ENCODE measurements around the gene RHBG. TPM values are rescaled to one million over a fixed set of nuclear protein-coding genes. Genes with fewer than 3 reads are reported as not detected.

The RHBG gene
- polyA plus RNA-seq, 1 donor (not counting 4 experiments of a cell fraction or from before 2014, with no cell fraction given) = not detected

- no peaks in the 10 kb centered on the region for H3K9me1 ChIP-seq (ENCODE audit: control insufficient read depth, extremely low read depth, insufficient read depth, low read length)
- peaks cover 5% of the 10 kb centered on the region for H3K27me3 ChIP-seq (ENCODE audit: control insufficient read depth, extremely low read depth, insufficient read depth, low read length)
- H4K20me1 ChIP-seq (ENCODE audit: control insufficient read depth, extremely low read depth, insufficient read depth, low read length) = no peaks in the 10 kb centered on the region
- H3K79me2 ChIP-seq (ENCODE audit: control insufficient read depth, insufficient read depth, low read length) = no peaks in the 10 kb centered on the region
- DNase-seq (ENCODE audit: low read depth, low spot score) = no peak
- H3K36me3 ChIP-seq (ENCODE audit: control insufficient read depth in 2 of 2, extremely low read depth in 1 of 2, insufficient read depth in 2 of 2, low read length in 2 of 2) = no peaks in the 10 kb centered on the region
- no peak for TF ChIP-seq EZH2 (IDR thresholded peaks at IDR 0.05; ENCODE audit: low read length)
- TF ChIP-seq, protein P1, sequence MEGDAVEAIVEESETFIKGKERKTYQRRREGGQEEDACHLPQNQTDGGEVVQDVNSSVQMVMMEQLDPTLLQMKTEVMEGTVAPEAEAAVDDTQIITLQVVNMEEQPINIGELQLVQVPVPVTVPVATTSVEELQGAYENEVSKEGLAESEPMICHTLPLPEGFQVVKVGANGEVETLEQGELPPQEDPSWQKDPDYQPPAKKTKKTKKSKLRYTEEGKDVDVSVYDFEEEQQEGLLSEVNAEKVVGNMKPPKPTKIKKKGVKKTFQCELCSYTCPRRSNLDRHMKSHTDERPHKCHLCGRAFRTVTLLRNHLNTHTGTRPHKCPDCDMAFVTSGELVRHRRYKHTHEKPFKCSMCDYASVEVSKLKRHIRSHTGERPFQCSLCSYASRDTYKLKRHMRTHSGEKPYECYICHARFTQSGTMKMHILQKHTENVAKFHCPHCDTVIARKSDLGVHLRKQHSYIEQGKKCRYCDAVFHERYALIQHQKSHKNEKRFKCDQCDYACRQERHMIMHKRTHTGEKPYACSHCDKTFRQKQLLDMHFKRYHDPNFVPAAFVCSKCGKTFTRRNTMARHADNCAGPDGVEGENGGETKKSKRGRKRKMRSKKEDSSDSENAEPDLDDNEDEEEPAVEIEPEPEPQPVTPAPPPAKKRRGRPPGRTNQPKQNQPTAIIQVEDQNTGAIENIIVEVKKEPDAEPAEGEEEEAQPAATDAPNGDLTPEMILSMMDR (optimal IDR thresholded peaks at IDR 0.05 in 1 of 3, IDR thresholded peaks at IDR 0.05 in 1 of 3, conservative IDR thresholded peaks at IDR 0.05 in 1 of 3; ENCODE audit: extremely low read depth in 1 of 3, insufficient read depth in 2 of 3, low read length in 3 of 3) = no peak
- dilution Hi-C loops (cut with MboI; ENCODE audit: extremely low pct_ligation_motif_present, low sequenced_read_pairs) = no loop called here
- no peak overlapping the region for H3K4me2 ChIP-seq (ENCODE audit: control insufficient read depth, extremely low read depth, insufficient read depth, low read depth, low read length)
- H3K4me3 ChIP-seq (ENCODE audit: control insufficient read depth in 2 of 3, extremely low read depth in 1 of 3, insufficient read depth in 2 of 3, low read depth in 1 of 3, low read length in 3 of 3) = no peak overlapping the region
- FAIRE-seq = no peak
- H2AFZ ChIP-seq (ENCODE audit: control insufficient read depth, low read length) = no peak overlapping the region
- no peak overlapping the region for H3K9ac ChIP-seq (ENCODE audit: control insufficient read depth, extremely low read depth, insufficient read depth, low read length)
- no peaks in the 10 kb centered on the region for H3K4me1 ChIP-seq (ENCODE audit: control insufficient read depth, extremely low read depth, insufficient read depth, low read length)
- no peak overlapping the region for H3K27ac ChIP-seq (ENCODE audit: control insufficient read depth, insufficient read depth, low read length)
- H3K9me3 ChIP-seq (ENCODE audit: control insufficient read depth, low read depth, low read length) = no peaks in the 10 kb centered on the region
These were observed 25.9 kb downstream of the RHBG start for GRCh38 chr1:156394835-156395461.

GRCh38 chr1:156399355-156400125 lies 30.5 kb downstream of the RHBG start:
- dilution Hi-C loops (cut with MboI; ENCODE audit: extremely low pct_ligation_motif_present, low sequenced_read_pairs) = no loop called here
- Histone ChIP-seq H3K4me3 (ENCODE audit: control insufficient read depth in 2 of 3, extremely low read depth in 1 of 3, insufficient read depth in 2 of 3, low read depth in 1 of 3, low read length in 3 of 3) (no peak overlapping the region), H3K36me3 (ENCODE audit: control insufficient read depth in 2 of 2, extremely low read depth in 1 of 2, insufficient read depth in 2 of 2, low read length in 2 of 2) (no peaks in the 10 kb centered on the region), H3K4me1 (ENCODE audit: control insufficient read depth, extremely low read depth, insufficient read depth, low read length) (no peaks in the 10 kb centered on the region), H2AFZ (ENCODE audit: control insufficient read depth, low read length) (no peak overlapping the region), H3K27ac (ENCODE audit: control insufficient read depth, insufficient read depth, low read length) (no peak overlapping the region), H3K9me1 (ENCODE audit: control insufficient read depth, extremely low read depth, insufficient read depth, low read length) (no peaks in the 10 kb centered on the region), H3K9ac (ENCODE audit: control insufficient read depth, extremely low read depth, insufficient read depth, low read length) (no peak overlapping the region), H4K20me1 (ENCODE audit: control insufficient read depth, extremely low read depth, insufficient read depth, low read length) (no peaks in the 10 kb centered on the region), H3K4me2 (ENCODE audit: control insufficient read depth, extremely low read depth, insufficient read depth, low read depth, low read length) (no peak overlapping the region), H3K9me3 (ENCODE audit: control insufficient read depth, low read depth, low read length) (no peaks in the 10 kb centered on the region), H3K27me3 (ENCODE audit: control insufficient read depth, extremely low read depth, insufficient read depth, low read length) (peaks cover 8% of the 10 kb centered on the region), H3K79me2 (ENCODE audit: control insufficient read depth, insufficient read depth, low read length) (no peaks in the 10 kb centered on the region)
- no peak for TF ChIP-seq EZH2 (IDR thresholded peaks at IDR 0.05; ENCODE audit: low read length)
- TF ChIP-seq, protein P1 (optimal IDR thresholded peaks at IDR 0.05 in 1 of 3, IDR thresholded peaks at IDR 0.05 in 1 of 3, conservative IDR thresholded peaks at IDR 0.05 in 1 of 3; ENCODE audit: extremely low read depth in 1 of 3, insufficient read depth in 2 of 3, low read length in 3 of 3) = no peak
- no peak for FAIRE-seq
- DNase-seq (ENCODE audit: low read depth, low spot score) = no peak

Measured in keratinocyte (primary cell).